K562 (cell line): ENCODE results near the gene NIPBL. TPM values are rescaled to one million over a fixed set of nuclear protein-coding genes. Genes with fewer than 3 reads are reported as not detected.
"Not testable (repeated sequence)": the region's sequence is repeated elsewhere in the genome, so short reads cannot be mapped to it uniquely, and the experiment has no call there.

ENCODE experiments used
- ATAC-seq: fragments of 200-7000 bp; cut with Tn5 transposase; 3 replicates; pipeline ENCODE4 v1.9.1; 2020; ENCODE audit warnings: moderate library complexity
- BruUV-seq: library from RNA; stranded (reverse); fragments of 400-500 nt; replicated peaks from 2 replicates; lab custom pipeline; 2021; lab: Mats Ljungman, UMichigan
- CTCF ChIA-PET: fragments of 300-600 bp; formaldehyde crosslinking; extraction: SDS; loops from one replicate; lab custom pipeline; 2021; ENCODE audit warnings: low intra/inter-chr PET ratio; lab: Yijun Ruan, JAX
- POLR2A ChIA-PET: fragments of 300-600, 350-650 bp; sonication (Branson Sonifier 250); formaldehyde crosslinking; extraction: SDS; loops from one replicate; lab custom pipeline; 2021; ENCODE audit warnings: antibody characterized with exemption, inconsistent platforms; lab: Yijun Ruan, JAX
- DNase-seq, 4 experiments: peaks; one replicate each; pipeline versions ENCODE4 v3.0.0 to v3.0.0-alpha.2; 2011 to 2018; ENCODE audit warnings: low spot score in 3 of 4, mixed read lengths in 3 of 4; ENCODE audit errors: extremely low read depth in 1 of 4
- FAIRE-seq: peaks from 2 replicates; lab custom pipeline; 2011; peaks lifted over from hg19 to GRCh38; lab: Jason Lieb, UNC
- H2AFZ ChIP-seq: 2 replicates; pipeline ENCODE4 v1.6.0; 2011; ENCODE audit warnings: low read depth, low read length, control low read depth, inconsistent platforms
- H3K27ac ChIP-seq: fragments of 200-600 bp; 3 replicates; pipeline ENCODE4 v1.8.0; 2011; ENCODE audit warnings: low read depth, mild to moderate bottlenecking, control low read depth, inconsistent platforms, low read length, moderate library complexity, mixed read lengths; ENCODE audit errors: extremely low read depth
- H3K27me3 ChIP-seq, 2 experiments: fragments of 300-600 bp in 1 of 2; 2 replicates in 1 of 2; 3 replicates in 1 of 2; pipeline versions ENCODE4 v1.6.0 to v1.8.0; 2011; ENCODE audit warnings: inconsistent platforms in 2 of 2, low read length in 2 of 2, mild to moderate bottlenecking in 1 of 2, mixed read lengths in 1 of 2, moderate library complexity in 1 of 2; ENCODE audit not compliant: control insufficient read depth in 2 of 2, insufficient read depth in 2 of 2
- H3K36me3 ChIP-seq: fragments of 300-600 bp; 3 replicates; pipeline ENCODE4 v1.8.0; 2011; ENCODE audit warnings: mild to moderate bottlenecking, low read length, inconsistent platforms; ENCODE audit not compliant: control insufficient read depth, insufficient read depth
- H3K4me1 ChIP-seq, 2 experiments: fragments of 200-600 bp in 1 of 2; replicated peaks in 1 of 2; 2 replicates in 1 of 2; 3 replicates in 1 of 2; pipeline versions ENCODE4 v1.5.1 to v1.8.0; 2011; ENCODE audit warnings: inconsistent platforms in 2 of 2, low read length in 2 of 2, mild to moderate bottlenecking in 1 of 2, mixed read lengths in 1 of 2, moderate library complexity in 1 of 2; ENCODE audit not compliant: control insufficient read depth in 2 of 2, insufficient read depth in 2 of 2
- H3K4me2 ChIP-seq: 2 replicates; pipeline ENCODE4 v1.6.1; 2011; ENCODE audit warnings: low read length, control low read depth, inconsistent platforms, mixed read lengths; ENCODE audit not compliant: insufficient read depth
- H3K4me3 ChIP-seq: fragments of 200-600 bp; sonication (generic), shearing (Covaris generic); 2 replicates; pipeline ENCODE4 v1.5.1; 2016; ENCODE audit warnings: control low read depth, inconsistent platforms
- H3K79me2 ChIP-seq: fragments of 200-600 bp; 3 replicates; pipeline ENCODE4 v1.8.0; 2011; ENCODE audit warnings: low read length, inconsistent platforms; ENCODE audit not compliant: control insufficient read depth, insufficient read depth
- H3K9ac ChIP-seq, 2 experiments: 2 replicates each; pipeline versions ENCODE4 v1.6.0 to v1.6.1; 2011; ENCODE audit warnings: low read depth in 2 of 2, low read length in 2 of 2, control low read depth in 1 of 2, inconsistent platforms in 1 of 2, mild to moderate bottlenecking in 1 of 2, mixed read lengths in 1 of 2; ENCODE audit not compliant: insufficient read depth in 1 of 2
- H3K9me1 ChIP-seq: one replicate; pipeline ENCODE4 v1.6.0; 2011; ENCODE audit warnings: inconsistent platforms, mild to moderate bottlenecking, low read length, moderate library complexity; ENCODE audit not compliant: control insufficient read depth, insufficient read depth
- H3K9me3 ChIP-seq: replicated peaks from 2 replicates; pipeline ENCODE4 v1.5.1; 2011; ENCODE audit warnings: low read depth, low read length, inconsistent platforms; ENCODE audit not compliant: control insufficient read depth, insufficient read depth
- H4K20me1 ChIP-seq: replicated peaks from 2 replicates; pipeline ENCODE4 v1.6.1; 2011; ENCODE audit warnings: low read length, inconsistent platforms, mixed read lengths; ENCODE audit not compliant: control insufficient read depth, insufficient read depth
- BCOR ChIP-seq: fragments of 450-650 bp; IDR thresholded peaks from 2 replicates; pipeline ENCODE4 v1.6.1; 2016
- ZNF146 ChIP-seq: IDR thresholded peaks from one replicate; pipeline ENCODE4 v1.6.1; 2018; ENCODE audit warnings: missing compliant biosample characterization; ENCODE audit not compliant: unreplicated experiment
- ZNF316 ChIP-seq: fragments of 450-650 bp; IDR thresholded peaks from 2 replicates; pipeline ENCODE4 v1.6.1; 2016
- WGBS: fragments of 100-300 bp; shearing (Covaris generic); methylation state at CpG from one replicate; pipeline ENCODE4 v1.1.6; 2016; ENCODE audit warnings: low coverage, mixed read lengths; ENCODE audit not compliant: insufficient coverage; ENCODE audit errors: missing lambda C conversion rate; 5-methylcytosine and 5-hydroxymethylcytosine counted together
- in situ Hi-C: fragments of 300-500 bp; cut with MboI; formaldehyde crosslinking; loops from 4 replicates; pipeline ENCODE4 v1.15.0; 2018; ENCODE audit warnings: inconsistent platforms, mixed read lengths
- intact Hi-C: fragments of 100-400 bp; cut with micrococcal nuclease; formaldehyde crosslinking; loops from 2 replicates; pipeline ENCODE4 v1.14.2; 2022
- polyA plus RNA-seq, 8 experiments: library from polyadenylated mRNA; depleted of rRNA in 4 of 8; stranded (reverse) in 5 of 8; unstranded in 3 of 8; fragments of >200 nt; fragmentation: Nextera tagmentation in 2 of 8; fragmentation: Illumina TruSeq in 1 of 8; extraction: Ambion mirVana in 2 of 8; extraction: Trizol in 1 of 8; gene quantifications; 2 replicates each; pipeline versions ENCODE4 v1.2.1 to v1.2.3, GENCODE V29; 2011 to 2014; ENCODE audit warnings: inconsistent platforms in 1 of 8, missing spikeins in 1 of 8
- total RNA-seq, 7 experiments: library from RNA; depleted of rRNA in 6 of 7; stranded (reverse); fragments of >200 nt in 6 of 7; fragmentation: Illumina TruSeq in 2 of 7; extraction: Trizol in 2 of 7; gene quantifications; 2 replicates each; pipeline versions ENCODE4 v1.2.1 to v1.2.3, GENCODE V29; 2011 to 2021; ENCODE audit warnings: low replicate concordance in 1 of 7

The NIPBL gene
- total and polyA plus RNA-seq, 9 of the 15 experiments (the other 6 are each of a cell fraction or from before 2014, with no cell fraction given), result 12.9 to 56.7 (median 38.9) TPM

- BruUV-seq, intact Hi-C loops, H3K4me3 ChIP-seq, H3K27me3 ChIP-seq, ATAC-seq, H3K4me2 ChIP-seq, H4K20me1 ChIP-seq, H3K9ac ChIP-seq, H3K36me3 ChIP-seq, H3K4me1 ChIP-seq, in situ Hi-C loops, H2AFZ ChIP-seq, FAIRE-seq, H3K9me1 ChIP-seq, DNase-seq, CTCF ChIA-PET, H3K9me3 ChIP-seq, H3K27ac ChIP-seq: not testable (repeated sequence)
- WGBS, result 92% methylated on average over 2 of the region's 4 CpGs
- POLR2A ChIA-PET, result interaction anchor here (0.6 kb wide), 1 partner anchor 225 kb away, joined by 3 read pairs; no protein-coding TSS in a partner anchor
- peaks cover 79% of the 10 kb centered on the region for H3K79me2 ChIP-seq
- TF ChIP-seq ZNF146 (peak; percentile 63), BCOR (0 out of 2 replicates have a peak, but pooled peaks have one; percentile 42)
Observed at GRCh38 chr5:36916614-36917013, 40.0 kb downstream of the NIPBL start.

GRCh38 chr5:36917358-36917757, 40.8 kb downstream of the NIPBL start:
- 65% methylated on average over 1 of the region's 1 CpG for WGBS
- intact Hi-C loops, H3K9me3 ChIP-seq, DNase-seq, H3K27me3 ChIP-seq, H3K4me3 ChIP-seq, H3K4me2 ChIP-seq, H3K36me3 ChIP-seq, BruUV-seq, H3K9me1 ChIP-seq, FAIRE-seq, H4K20me1 ChIP-seq, H3K9ac ChIP-seq, H3K4me1 ChIP-seq, CTCF ChIA-PET, ATAC-seq, in situ Hi-C loops, H2AFZ ChIP-seq, H3K27ac ChIP-seq: not testable (repeated sequence)
- TF ChIP-seq ZNF316, result 0 out of 2 replicates have a peak, but pooled peaks have one; percentile 7
- POLR2A ChIA-PET, result interaction anchor here (0.6 kb wide), 1 partner anchor 225 kb away, joined by 3 read pairs; no protein-coding TSS in a partner anchor
- peaks cover 77% of the 10 kb centered on the region for H3K79me2 ChIP-seq
